LNCAP (cell line): ENCODE measurements around the gene WNT3A.

ENCODE experiments used
- TF ChIP-seq, protein P1 (sequence below): fragments of 450-650 bp; IDR thresholded peaks from 2 replicates; pipeline ENCODE4 v1.5.1; 2017; ENCODE audit warnings: mild to moderate bottlenecking

WNT3A gene

DNA sequence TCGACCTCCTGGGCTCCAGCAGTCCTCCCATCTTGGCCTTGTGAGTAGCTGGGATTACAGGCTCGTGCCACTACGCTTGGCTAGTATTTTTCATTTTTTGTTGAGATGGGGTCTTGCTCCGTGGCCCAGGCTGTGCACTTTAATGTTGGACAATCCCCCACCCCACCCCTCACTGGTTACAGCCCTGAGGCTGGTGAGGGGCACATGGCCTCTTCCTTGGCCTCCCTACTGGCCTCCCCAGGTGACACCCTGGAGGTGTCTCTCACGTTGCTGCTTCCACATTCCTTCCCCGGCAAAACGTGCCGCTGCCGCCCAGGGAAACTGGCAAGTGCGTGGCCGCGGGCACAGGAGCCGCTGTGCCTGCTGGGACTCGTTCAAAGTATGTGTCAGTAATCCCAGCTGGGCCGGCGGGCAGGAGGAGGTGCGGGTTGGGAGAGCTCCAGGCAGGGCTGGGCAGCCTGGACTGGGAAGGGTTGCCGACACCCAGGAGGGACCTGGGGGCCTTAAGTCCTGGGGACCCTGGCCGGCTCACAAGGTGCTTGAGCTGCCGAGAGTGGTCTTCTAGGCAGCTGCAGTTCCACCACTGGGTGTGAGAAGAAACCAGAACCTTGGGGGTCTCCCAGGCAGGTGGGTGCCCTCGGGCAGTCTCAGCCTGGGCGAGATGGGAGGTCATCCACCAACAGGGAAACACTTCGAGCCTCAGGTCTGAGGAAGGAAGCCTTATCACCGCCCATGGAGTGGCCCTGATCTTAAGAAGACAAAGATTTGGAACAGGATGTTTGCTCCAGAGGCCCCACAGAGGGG is 6.5 kb downstream of the WNT3A start:
- TF ChIP-seq, protein P1, sequence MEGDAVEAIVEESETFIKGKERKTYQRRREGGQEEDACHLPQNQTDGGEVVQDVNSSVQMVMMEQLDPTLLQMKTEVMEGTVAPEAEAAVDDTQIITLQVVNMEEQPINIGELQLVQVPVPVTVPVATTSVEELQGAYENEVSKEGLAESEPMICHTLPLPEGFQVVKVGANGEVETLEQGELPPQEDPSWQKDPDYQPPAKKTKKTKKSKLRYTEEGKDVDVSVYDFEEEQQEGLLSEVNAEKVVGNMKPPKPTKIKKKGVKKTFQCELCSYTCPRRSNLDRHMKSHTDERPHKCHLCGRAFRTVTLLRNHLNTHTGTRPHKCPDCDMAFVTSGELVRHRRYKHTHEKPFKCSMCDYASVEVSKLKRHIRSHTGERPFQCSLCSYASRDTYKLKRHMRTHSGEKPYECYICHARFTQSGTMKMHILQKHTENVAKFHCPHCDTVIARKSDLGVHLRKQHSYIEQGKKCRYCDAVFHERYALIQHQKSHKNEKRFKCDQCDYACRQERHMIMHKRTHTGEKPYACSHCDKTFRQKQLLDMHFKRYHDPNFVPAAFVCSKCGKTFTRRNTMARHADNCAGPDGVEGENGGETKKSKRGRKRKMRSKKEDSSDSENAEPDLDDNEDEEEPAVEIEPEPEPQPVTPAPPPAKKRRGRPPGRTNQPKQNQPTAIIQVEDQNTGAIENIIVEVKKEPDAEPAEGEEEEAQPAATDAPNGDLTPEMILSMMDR: no peak

- TF ChIP-seq, protein P1: no peak
Measured at GRCh38 chr1:228013935-228014930, 7.4 kb downstream of the WNT3A start.

DNA sequence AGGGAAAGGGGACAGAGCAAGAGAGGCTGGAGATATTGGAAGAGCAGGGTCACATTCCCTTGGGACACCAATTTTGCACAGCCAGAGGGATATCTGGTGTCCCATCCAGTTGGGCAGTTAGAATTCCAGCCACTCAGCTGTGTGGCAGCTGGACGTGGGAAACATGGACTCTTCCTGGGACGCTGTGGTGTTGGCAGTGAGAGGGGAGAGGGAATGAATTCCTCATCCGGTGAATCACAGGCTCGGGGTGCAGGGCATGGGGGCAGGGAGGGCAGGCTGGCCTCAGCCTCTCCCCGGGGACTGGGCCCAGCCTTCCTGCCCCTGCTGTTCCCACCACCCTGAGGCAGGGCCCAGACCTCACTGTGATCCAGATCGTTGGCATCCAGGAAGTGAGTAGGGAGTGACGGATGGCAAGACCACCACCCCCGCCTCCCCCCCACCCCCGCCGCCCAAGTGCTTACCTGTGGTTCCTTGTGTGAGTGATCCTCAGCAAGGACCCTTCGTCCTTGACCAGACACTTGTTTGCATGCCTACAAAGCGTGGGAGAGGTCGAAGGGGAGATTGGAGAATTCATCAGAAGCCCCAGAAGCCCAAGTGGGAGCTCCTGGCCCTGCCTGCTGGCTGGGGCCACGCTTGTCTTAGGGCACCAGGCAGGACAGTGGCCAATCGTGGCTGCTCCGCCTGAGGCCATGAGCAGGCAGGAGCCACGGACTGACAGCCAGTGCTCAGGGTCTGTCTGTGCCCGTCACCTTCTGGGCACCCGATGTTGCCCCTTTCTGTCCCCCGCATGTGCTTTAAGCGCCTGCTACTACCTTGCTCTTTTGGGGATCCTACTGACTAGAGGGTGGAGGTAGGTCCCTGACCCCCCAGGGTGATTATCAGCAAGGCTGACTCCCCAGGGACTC is 8.7 kb downstream of the WNT3A start:
- TF ChIP-seq, protein P1: no peak

DNA sequence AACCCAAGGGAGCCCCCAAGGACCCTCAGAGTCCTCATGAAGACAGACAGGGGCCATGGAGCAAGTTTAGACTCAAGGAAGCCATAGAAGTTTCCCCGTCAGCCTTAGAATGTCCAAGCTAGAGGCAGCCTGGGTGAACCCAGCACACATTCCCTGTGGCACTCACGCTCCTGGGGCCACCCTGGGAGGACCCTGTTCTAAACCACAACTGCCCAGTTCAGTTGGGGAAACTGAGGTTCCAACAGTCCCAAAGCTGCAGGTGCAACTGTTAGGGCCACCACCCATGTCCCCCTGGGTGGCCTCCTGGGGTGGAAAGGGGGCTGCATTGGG is 9.3 kb downstream of the WNT3A start:
- TF ChIP-seq, protein P1: no peak

- TF ChIP-seq, protein P1: no peak
Measured at GRCh38 chr1:228016653-228017355, 10.0 kb downstream of the WNT3A start.

GRCh38 chr1:228017356-228018124 is 10.7 kb downstream of the WNT3A start:
- TF ChIP-seq, protein P1: no peak
